Effector memory CD8-positive, alpha-beta T cell (primary cell): ENCODE results near the gene AHNAK.

Experiments
- ATAC-seq: fragments of 150-1000 bp; cut with Tn5 transposase; replicated peaks from 2 replicates; pipeline ENCODE4 v1.10.0; 2021; ENCODE audit warnings: mild to moderate bottlenecking, moderate library complexity
- DNase-seq, 3 experiments: peaks; one replicate each; pipeline ENCODE4 v3.0.0; 2021
- H3K27ac Mint-ChIP-seq, 2 donors: one replicate each; pipeline ENCODE4 v1.8.0; 2022; ENCODE audit warnings: mild to moderate bottlenecking in 2 of 2, mixed read lengths in 2 of 2, moderate library complexity in 2 of 2
- H3K27me3 Mint-ChIP-seq, 2 donors: one replicate each; pipeline ENCODE4 v1.8.0; 2022; ENCODE audit warnings: mixed read lengths in 2 of 2
- H3K36me3 Mint-ChIP-seq: one replicate; pipeline ENCODE4 v1.8.0; 2022; ENCODE audit warnings: mild to moderate bottlenecking, moderate library complexity, mixed read lengths; ENCODE audit not compliant: insufficient read depth
- H3K4me1 Mint-ChIP-seq, 2 donors: one replicate each; pipeline ENCODE4 v1.8.0; 2022; ENCODE audit warnings: low read depth in 2 of 2, mixed read lengths in 2 of 2
- H3K4me3 Mint-ChIP-seq, 2 donors: one replicate each; pipeline ENCODE4 v1.8.0; 2022; ENCODE audit warnings: mild to moderate bottlenecking in 2 of 2, mixed read lengths in 2 of 2, moderate library complexity in 2 of 2
- H3K9me3 Mint-ChIP-seq, 2 donors: one replicate each; pipeline ENCODE4 v1.8.0; 2022; ENCODE audit warnings: mixed read lengths in 2 of 2

The AHNAK gene

DNA sequence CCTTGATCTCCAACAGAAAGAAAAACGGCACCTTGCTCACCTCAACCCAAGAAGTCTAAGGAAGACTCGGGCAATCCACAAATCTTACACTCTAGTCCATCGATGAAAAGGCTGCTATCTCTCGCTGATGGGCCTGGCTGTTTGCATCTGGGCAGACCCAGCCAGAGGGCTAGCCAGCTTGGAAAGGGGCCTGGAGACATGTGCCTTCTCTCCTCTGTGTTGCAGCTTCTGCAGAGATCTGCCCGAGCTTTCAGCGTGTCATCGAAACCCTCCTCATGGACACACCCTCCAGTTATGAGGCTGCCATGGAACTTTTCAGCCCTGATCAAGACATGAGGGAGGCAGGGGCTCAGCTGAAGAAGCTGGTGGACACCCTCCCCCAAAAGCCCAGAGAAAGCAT is 124.6 kb downstream of the AHNAK start:
- Mint-ChIP-seq H3K27me3 (peaks cover 0 to 11% of the 10 kb centered on the region in 2 donors), H3K4me3 (no peak overlapping the region), H3K4me1 (peaks cover 11 to 18% of the 10 kb centered on the region in 2 donors), H3K9me3 (no peaks in the 10 kb centered on the region), H3K27ac (no peak overlapping the region), H3K36me3 (peaks cover 10% of the 10 kb centered on the region)
- no peak for DNase-seq
- ATAC-seq, result no peak

DNA sequence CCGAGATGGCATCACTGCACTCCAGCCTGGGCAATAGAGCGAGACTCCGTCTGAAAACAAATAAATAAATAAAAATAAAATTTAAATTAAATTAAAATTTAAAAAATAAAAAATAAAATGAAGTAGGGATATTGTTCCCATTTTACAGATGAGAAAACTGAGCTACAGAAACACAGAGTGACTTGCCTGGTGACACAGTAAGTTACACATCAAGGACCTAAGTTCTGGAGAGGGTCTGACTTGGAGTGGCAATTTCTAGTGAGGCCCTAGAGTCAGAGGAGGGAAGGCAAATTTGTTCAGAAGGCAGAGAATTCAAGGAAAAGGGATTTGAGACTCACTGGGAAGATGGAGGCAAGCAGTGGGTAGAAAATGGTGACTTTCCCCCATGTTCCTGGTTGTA is 125.7 kb downstream of the AHNAK start:
- ATAC-seq, result no peak
- DNase-seq, result no peak
- Mint-ChIP-seq H3K9me3 (no peaks in the 10 kb centered on the region), H3K4me3 (no peak overlapping the region), H3K27me3 (peaks cover 0 to 11% of the 10 kb centered on the region in 2 donors), H3K36me3 (peaks cover 10% of the 10 kb centered on the region), H3K4me1 (peaks cover 6 to 11% of the 10 kb centered on the region in 2 donors), H3K27ac (no peak overlapping the region)

- ATAC-seq, result no peak
- Mint-ChIP-seq H3K4me1 (peaks cover 5 to 10% of the 10 kb centered on the region in 2 donors), H3K4me3 (no peak overlapping the region)
Measured at GRCh38 chr11:62419943-62420342, 126.7 kb downstream of the AHNAK start.

DNA sequence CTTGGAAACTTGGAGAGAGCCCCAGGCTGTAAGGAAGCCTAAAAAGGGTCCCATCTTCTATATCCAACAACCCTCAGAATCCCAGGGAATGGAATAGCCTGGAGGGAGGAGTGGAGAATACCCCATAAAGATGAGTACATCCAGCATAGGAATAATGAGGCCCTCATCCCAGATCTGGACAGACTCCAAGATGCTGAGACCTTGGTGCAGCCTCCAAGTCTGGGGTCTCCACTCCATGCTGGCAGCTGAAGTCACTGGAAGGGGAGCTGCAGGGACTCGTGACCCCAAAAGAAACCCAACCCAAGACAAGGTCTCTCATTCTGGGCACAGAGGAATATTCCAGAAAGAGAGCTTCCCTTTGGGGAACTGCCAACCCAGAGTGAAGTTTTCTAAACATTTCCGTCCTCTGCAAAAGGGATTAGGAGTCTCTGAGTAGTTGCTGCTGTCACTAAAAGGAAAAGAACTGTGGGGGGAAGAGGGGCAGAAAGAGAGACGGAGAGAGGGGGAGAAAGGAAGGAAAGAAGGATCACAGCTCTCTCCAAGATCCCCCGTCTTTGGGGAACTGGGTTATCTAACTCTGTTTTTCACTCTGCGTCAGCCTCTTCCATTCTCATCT is 127.2 kb downstream of the AHNAK start:
- Mint-ChIP-seq H3K9me3 (no peaks in the 10 kb centered on the region), H3K4me3 (no peak overlapping the region), H3K4me1 (peaks cover 0 to 5% of the 10 kb centered on the region in 2 donors), H3K27me3 (peaks cover 0 to 11% of the 10 kb centered on the region in 2 donors), H3K27ac (no peak overlapping the region), H3K36me3 (peaks cover 7% of the 10 kb centered on the region)
- no peak for DNase-seq
- ATAC-seq, result no peak

More at GRCh38 chr11:62419943-62420342, 126.7 kb downstream of the AHNAK start:
- H3K36me3 Mint-ChIP-seq, result peaks cover 10% of the 10 kb centered on the region
- no peak overlapping the region for H3K27ac Mint-ChIP-seq
- DNase-seq, result no peak
- no peaks in the 10 kb centered on the region for H3K9me3 Mint-ChIP-seq
- H3K27me3 Mint-ChIP-seq, result peaks cover 0 to 11% of the 10 kb centered on the region in 2 donors

- Mint-ChIP-seq H3K27me3 (peaks cover 0 to 9% of the 10 kb centered on the region in 2 donors), H3K27ac (peak within 1 kb of the TSS in 1 of 2 donors; percentile 44), H3K9me3 (no peaks in the 10 kb centered on the region), H3K4me3 (no peak within 1 kb of the TSS), H3K36me3 (peaks cover 2% of the 10 kb centered on the region), H3K4me1 (no peaks in the 10 kb centered on the region)
- DNase-seq, result no peak
- no peak for ATAC-seq
Measured at GRCh38 chr11:62418733-62419132, 127.9 kb downstream of the AHNAK start, which contains the start of gene SCGB1A1. Gene SCGB1A1, plus strand, starts transcription at chr11:62419033. Its CDS starts 63 bp downstream, at chr11:62419096.

DNA sequence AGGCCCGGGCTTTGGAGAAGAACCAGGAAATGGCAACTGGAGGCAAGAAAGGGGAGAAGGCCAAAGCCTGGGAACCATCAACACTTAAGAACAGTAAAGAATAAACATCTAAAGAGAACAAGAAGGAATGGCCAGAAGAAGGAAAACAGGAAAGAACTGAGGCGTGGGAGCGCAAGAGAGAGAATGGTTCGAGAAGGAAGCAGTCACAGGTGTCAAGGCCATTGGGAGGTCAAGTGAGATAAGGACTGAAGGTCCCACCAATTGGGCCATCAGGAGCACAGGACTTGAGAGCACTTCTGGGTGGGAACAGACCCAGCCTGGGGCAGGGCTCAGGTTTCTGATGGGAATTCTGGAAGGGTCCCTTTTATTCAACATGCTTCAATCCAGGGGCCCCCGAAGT is 128.5 kb downstream of the AHNAK start:
- no peak for ATAC-seq
- Mint-ChIP-seq H3K9me3 (no peaks in the 10 kb centered on the region), H3K4me1 (no peaks in the 10 kb centered on the region), H3K4me3 (no peak overlapping the region), H3K36me3 (peaks cover 2% of the 10 kb centered on the region), H3K27me3 (peaks cover 0 to 3% of the 10 kb centered on the region in 2 donors), H3K27ac (peak overlapping the region in 1 of 2 donors; percentile 44)
- DNase-seq, result no peak

DNA sequence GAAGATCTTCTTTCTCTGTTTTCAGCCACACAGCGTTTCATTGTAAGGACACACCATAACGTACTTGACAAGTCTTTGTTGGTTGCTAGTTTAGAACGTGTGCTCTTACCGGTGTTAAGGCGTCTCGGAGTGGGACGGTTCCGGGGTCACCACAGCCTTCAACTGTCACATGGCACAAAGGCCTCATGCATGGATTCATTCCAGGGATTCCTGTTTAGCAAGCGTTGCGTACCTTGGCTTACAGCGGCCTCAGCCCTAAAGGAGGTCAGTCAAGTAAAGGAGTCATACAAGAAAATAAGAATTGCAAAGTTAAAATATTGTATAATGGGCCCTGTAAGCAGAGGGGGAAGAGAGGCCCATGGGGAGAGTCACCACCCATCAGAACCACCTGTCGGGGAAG is 130.0 kb downstream of the AHNAK start:
- Mint-ChIP-seq H3K4me3 (no peak overlapping the region), H3K27me3 (no peaks in the 10 kb centered on the region), H3K27ac (no peak overlapping the region), H3K9me3 (no peaks in the 10 kb centered on the region), H3K36me3 (peaks cover 5% of the 10 kb centered on the region), H3K4me1 (no peaks in the 10 kb centered on the region)
- ATAC-seq (no peak), DNase-seq (no peak)

GRCh38 chr11:62413060-62413696 is 133.4 kb downstream of the AHNAK start:
- Mint-ChIP-seq H3K27me3 (no peaks in the 10 kb centered on the region), H3K9me3 (no peaks in the 10 kb centered on the region), H3K4me3 (no peak overlapping the region)

GRCh38 chr11:62411524-62411923 is 135.1 kb downstream of the AHNAK start:
- H3K36me3 Mint-ChIP-seq, result peaks cover 2% of the 10 kb centered on the region
- DNase-seq, result no peak
- no peaks in the 10 kb centered on the region for H3K27me3 Mint-ChIP-seq
- ATAC-seq, result no peak
- no peaks in the 10 kb centered on the region for H3K4me1 Mint-ChIP-seq
- H3K9me3 Mint-ChIP-seq, result no peaks in the 10 kb centered on the region
- no peak overlapping the region for H3K27ac Mint-ChIP-seq
- no peak overlapping the region for H3K4me3 Mint-ChIP-seq

More at GRCh38 chr11:62413060-62413696, 133.4 kb downstream of the AHNAK start:
- H3K36me3 Mint-ChIP-seq, result peaks cover 2% of the 10 kb centered on the region
- H3K4me1 Mint-ChIP-seq, result no peaks in the 10 kb centered on the region
- ATAC-seq, result no peak
- H3K27ac Mint-ChIP-seq, result no peak overlapping the region
- no peak for DNase-seq

- no peaks in the 10 kb centered on the region for H3K4me1 Mint-ChIP-seq
- no peaks in the 10 kb centered on the region for H3K9me3 Mint-ChIP-seq
- H3K27ac Mint-ChIP-seq, result no peak overlapping the region
- H3K36me3 Mint-ChIP-seq, result peaks cover 2% of the 10 kb centered on the region
- DNase-seq, result no peak
- no peak overlapping the region for H3K4me3 Mint-ChIP-seq
- H3K27me3 Mint-ChIP-seq, result no peaks in the 10 kb centered on the region
- ATAC-seq, result no peak
Measured at GRCh38 chr11:62410972-62411371, 135.6 kb downstream of the AHNAK start.

DNA sequence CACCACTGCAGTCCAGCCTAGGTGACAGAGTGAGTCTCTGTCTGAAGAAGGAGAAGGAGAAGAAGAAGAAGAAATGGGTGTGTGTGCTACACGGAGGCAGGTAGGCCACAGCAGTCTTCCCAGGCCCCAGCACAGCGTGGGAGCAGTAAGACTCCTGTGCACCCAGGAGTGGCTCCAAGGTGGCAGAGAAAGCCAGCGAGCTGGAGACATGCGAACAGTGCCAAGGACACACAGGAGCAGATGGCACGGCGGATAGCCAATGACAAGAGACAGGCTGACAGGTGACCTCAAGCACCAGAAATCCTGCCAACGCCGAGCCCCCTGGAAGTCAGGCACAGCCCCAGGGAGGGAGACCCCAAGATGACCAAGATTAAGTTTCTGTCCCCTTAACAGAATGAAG is 136.8 kb downstream of the AHNAK start:
- DNase-seq, result no peak
- Mint-ChIP-seq H3K9me3 (no peaks in the 10 kb centered on the region), H3K36me3 (peaks cover 2% of the 10 kb centered on the region), H3K27ac (no peak overlapping the region), H3K4me1 (no peaks in the 10 kb centered on the region), H3K4me3 (no peak overlapping the region), H3K27me3 (no peaks in the 10 kb centered on the region)
- ATAC-seq, result no peak

DNA sequence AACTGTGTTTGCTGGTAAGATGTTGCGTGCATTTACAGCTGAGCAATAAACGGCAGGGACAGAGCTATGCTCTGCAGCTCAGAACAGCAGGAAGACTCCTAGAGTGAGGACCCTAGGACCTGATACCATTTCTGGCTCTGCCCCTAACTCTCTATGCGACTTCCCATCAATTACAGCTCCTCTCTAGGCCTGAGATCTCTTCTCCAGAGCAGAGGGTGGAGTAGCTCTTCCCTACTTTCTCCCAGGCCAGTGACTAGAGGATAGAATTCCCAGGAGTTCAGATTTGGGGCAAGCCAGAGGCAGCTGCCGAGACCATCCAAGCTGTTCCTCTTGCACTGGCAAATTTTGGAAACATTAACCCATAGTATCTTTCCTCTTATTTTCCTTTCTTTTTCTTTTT is 140.6 kb downstream of the AHNAK start:
- Mint-ChIP-seq H3K9me3 (no peaks in the 10 kb centered on the region), H3K27ac (peak overlapping the region in 1 of 2 donors; percentile 41), H3K36me3 (peaks cover 4% of the 10 kb centered on the region), H3K4me1 (peaks cover 15 to 18% of the 10 kb centered on the region in 2 donors), H3K27me3 (no peaks in the 10 kb centered on the region), H3K4me3 (no peak overlapping the region)
- DNase-seq, result no peak
- no peak for ATAC-seq

- no peak overlapping the region for H3K4me3 Mint-ChIP-seq
- H3K9me3 Mint-ChIP-seq, result no peaks in the 10 kb centered on the region
- no peak for DNase-seq
- H3K27ac Mint-ChIP-seq, result peak overlapping the region in 1 of 2 donors; percentile 33
- H3K27me3 Mint-ChIP-seq, result no peaks in the 10 kb centered on the region
- no peak for ATAC-seq
- H3K36me3 Mint-ChIP-seq, result peaks cover 4% of the 10 kb centered on the region
- peaks cover 15 to 18% of the 10 kb centered on the region in 2 donors for H3K4me1 Mint-ChIP-seq
Measured at GRCh38 chr11:62404901-62405300, 141.7 kb downstream of the AHNAK start.

- H3K4me1 Mint-ChIP-seq, result peaks cover 15 to 19% of the 10 kb centered on the region in 2 donors
- no peaks in the 10 kb centered on the region for H3K27me3 Mint-ChIP-seq
- H3K4me3 Mint-ChIP-seq, result no peak overlapping the region
- H3K9me3 Mint-ChIP-seq, result no peaks in the 10 kb centered on the region
- peaks cover 4% of the 10 kb centered on the region for H3K36me3 Mint-ChIP-seq
- peak overlapping the region; percentile 33 to 69 for H3K27ac Mint-ChIP-seq
- no peak for DNase-seq
- ATAC-seq, result no peak
Measured at GRCh38 chr11:62404435-62404834, 142.2 kb downstream of the AHNAK start.
